ENCODE results near the gene IDUA.

Gene IDUA

DNA sequence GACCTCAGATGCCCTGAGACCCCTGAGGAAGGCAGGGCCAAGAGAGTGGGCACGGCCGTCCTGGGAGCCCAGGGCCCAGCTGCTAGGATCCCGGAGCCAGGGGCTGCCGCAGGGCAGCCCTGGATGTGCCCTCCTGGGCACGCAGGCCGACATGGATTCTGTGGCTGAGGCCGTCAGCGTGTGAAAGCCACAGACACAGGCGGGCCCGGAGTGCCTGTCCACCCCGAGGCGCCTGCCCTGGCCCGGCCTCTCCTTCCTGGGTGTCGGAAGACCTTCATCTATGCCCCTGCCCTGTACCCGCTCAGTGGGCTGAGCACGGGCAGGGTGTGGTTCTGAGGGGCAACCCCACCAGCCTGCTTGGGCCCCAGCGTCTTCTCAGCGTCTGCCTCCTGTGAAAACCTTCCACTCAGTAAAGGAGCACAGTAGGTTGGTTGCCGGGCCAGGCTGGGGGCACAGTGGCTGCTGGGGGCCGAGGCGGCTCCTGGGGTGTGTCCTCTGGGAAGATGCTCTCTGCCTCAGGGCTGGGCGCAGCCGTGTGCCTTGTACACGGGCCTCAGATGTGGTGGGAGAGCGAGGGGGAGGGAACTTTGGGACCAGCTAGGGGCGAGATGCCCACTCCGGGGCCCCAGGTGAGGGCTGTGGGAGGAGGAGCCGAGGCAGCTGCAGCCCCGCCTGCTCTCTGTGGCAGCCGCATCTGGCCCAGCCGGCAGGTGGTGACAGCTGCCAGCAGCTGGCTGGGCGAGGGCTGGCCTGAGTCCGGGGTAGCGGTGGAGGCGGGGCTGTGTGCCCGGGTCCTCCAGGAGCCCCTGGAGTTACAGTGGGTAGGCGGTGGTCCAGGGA, 45.3 kb downstream of the IDUA start:
- no peak for DNase-seq (ENCODE audit: low spot score)

DNA sequence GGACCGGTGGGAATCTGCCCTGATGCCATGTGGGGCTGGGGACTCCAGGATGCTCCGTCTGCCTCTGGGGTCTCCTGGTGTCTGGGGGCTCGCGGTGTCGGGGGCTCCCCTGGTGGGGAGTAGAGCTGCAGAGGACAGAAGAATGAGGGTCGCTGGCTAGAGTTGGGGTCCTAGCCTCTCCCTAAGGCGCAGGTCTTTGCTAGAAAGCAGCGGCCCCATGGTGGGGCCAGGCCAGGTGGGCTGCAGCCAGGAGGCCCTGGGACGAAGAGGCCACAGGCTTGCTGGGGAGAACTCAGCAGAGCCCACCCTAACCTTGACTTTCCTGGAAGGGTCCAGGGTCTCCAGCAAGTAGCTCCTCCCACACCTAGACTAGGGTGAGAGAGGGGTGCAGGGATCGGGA, 46.0 kb downstream of the IDUA start:
- no peak for DNase-seq (ENCODE audit: low spot score)

DNA sequence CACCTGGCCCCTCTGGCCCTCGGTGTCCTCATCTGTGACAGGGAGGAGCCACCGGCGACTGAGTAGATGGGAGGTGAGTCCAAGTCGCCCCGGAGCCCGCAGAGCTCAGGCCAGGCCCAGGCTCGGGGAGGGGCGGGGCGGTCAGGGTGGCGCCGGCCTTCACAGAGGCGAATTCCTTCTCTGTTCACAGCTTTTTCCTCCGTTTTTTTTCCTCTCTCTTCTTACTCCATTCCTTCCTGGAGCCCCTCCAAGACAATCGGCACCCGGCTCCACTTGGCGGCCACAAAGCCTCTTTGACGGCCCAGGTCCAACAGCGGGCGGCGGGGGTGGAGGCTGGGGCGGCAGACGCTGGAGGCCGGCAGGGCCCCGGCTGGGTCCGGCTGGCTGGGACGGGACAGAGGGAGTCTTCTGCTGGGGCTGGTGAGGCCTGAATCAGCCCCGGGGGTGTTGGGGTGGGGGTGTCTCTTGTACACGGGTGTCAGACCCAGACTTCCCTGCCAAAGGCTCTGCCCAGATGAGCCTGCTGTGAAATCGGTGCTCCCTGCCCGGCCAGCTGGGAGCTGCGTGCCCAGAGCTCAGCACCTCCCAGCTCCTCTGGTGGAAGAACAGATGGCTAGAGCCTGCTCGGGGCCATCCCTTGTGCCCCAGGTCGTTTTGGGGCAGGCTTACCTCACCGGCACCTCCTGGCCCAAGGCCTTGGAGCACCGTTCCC, 47.2 kb downstream of the IDUA start:
- DNase-seq (ENCODE audit: low spot score) = no peak

DNA sequence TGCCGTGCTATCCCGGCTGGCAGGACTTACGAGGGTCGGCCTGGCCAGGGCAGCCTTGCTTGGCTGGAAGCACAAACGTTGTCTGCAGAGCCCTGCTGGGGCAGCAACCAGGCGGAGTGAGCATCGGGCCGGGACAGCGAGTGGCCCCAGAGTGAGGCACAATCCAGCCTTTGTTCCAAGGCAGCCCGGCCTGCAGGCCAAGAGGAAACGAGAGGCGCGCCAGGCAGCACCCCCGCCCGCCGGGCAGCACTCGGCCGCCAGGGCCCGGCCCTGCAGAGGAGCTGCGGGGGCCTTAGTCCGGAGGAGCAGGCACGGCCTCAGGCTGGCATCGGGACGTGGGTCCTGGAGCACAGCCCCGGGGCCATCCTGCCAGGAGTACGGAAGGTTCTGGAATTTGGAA, 48.7 kb downstream of the IDUA start:
- no peak for DNase-seq (ENCODE audit: low spot score)

DNA sequence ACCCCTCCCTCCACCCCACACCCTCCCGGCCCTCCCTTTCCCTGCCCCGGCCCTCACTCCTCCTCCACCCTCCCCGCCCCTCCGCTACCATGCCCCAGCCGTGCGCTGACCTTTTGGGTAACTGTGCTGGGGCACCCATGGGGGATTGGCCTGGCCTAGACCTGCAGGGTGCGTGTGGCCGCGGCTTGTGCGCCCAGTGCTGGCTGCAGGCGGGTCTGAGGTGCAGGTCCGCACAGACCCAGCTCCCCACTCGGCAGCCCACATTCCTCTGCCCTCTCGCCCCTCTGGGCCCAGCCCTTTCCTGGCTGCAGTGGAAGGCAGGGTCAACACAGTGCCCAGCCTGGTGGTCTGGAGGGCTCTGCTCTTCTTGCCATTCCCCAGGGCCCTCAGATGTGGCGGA, 49.3 kb downstream of the IDUA start:
- no peak for DNase-seq (ENCODE audit: low spot score)

DNA sequence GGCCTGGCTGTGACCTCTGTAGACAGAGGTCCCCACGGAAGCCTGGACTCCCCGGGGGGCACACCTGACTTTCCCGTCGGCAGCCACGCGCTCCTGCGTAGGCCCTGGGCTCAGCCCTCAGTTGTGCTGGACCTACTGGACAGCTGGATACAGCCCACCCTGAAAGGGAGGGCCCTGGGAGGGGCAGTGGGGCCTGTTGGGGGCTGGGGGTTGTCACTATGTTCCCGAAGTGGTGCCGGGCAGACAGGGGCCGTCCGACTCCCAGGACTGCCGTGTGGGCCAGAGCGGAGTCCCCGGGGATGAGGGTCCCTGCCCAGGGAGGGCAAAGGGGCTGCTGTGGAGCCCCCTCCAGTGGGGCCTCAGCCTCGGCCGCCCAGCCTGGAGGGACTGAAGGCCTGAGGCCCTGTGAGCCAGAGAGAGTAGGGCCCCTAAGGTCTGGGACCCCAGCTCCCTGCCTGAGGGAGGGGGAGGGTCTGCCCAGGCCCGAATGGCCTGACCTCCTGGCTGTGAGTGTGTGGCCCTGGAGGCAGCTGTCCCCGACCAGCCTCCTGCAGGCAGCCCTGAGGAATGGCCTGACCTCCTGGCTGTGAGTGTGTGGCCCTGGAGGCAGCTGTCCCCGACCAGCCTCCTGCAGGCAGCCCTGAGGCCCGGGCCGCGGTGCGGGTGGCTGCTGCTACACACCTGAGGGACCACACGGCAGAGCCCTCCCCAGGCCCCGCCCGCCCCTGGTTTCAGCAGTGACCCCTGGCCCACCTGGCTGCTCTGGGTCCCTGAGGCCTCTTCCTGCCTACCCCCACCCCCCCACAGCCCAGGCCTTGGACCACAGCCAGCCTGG, 50.3 kb downstream of the IDUA start:
- DNase-seq (ENCODE audit: low spot score) = no peak

DNA sequence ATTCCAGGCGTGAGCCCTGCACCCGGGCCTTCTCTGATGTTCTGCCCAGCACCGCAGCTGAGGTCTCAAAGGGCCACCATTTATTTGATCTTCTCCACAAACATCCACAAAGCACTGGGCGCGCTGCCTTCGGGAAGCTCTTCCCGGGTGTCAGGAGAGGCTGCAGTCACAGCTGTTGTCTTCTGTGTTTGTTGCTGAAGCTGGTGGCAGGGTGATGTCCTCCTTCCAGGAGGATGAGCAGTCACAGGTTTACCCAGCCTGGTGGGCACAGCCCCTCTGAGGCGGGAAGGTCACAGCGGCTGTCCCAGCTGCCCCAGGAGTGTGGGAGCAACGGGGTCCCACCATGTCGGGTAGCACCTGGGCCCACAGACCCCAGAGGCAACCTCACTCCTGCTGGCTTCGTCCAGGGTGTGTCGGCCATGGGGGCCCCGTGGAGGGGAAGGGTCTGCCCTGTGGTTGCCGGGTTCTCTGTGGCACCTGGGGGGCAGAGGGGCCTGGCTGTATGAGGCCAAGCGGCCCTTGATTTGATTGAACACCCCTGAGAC, 52.2 kb downstream of the IDUA start:
- no peak for DNase-seq (ENCODE audit: low spot score)

DNA sequence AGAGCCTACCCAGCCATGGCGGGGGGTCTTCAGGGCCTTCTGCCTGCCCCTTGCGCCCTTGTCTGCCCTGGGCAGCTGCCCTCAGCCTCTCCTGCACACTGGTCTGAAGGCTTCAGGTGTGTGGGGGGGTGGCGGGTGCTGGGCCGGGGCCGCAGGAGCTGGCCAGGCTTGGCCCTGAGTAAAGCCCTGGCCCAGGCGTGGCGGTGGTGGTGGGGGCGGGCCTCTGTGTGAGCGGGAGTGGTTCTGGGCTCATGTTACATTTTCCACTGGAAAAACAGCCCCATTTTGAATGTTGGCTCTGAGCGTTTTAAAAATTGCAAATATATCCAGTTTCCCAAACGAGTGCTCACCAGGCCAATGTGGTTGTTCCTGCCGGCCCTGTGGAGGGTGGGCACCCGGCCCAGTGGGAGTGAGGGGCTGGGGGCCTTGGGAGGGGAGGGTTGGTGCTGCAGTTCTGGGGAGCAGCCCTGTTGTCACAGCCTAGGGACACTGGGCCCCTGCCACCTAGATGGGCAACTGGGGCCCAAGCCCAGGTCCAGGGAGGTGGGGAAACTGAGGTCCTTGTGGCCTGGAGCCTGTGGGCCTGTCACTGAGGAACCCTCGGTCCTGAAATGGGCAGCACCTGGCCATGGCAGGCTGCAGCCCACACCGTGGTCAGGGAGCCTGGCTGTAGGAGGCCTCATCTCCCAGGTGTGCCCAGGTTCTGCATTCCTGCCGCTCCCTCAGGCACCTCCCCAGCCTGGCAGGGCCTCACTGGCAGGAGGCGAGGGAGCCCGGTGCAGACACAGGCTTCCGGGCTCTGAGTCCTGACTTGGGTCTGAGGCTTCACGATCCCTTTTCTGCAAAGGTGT, 52.9 kb downstream of the IDUA start:
- DNase-seq (ENCODE audit: low spot score) = no peak

DNA sequence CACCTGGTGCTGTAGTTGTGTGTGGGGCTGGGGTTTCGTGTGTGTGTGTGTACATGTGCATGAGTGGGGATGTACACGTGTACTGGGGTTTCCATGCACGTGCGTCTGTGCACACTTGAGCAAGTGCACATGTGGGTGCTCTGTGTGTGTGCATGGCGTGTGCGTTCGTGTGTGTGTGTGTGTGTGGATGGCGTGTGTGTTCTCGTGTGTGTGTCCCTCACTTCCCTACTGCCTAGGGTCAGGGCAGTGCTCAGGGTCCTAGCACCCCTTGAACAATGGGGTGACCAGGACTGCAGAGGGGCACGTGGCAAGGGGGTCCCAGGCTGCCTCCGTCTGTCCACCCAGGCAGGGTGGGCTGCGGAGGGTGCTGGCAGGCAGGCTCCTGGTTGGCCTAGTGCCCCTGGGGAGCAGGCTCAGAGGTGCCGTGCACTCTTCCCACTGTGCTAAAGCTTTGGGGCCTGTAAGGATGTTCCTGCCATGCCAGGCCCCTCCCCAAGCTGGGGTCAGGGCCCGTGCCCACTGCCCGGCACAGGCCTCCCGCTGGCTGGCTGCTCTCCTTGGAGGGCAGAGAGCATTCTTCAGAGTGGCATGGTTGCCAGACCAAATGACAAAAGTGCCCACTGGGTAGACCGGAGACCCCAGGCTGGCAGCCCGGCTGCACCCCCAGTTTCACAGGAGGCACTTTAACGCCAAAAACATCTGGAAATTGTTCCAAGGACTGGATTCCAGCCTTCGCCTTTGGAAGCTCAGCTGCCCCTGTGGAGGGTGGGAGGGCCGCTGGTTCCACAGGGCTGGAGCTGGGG, 53.7 kb downstream of the IDUA start:
- DNase-seq (ENCODE audit: low spot score) = no peak

DNA sequence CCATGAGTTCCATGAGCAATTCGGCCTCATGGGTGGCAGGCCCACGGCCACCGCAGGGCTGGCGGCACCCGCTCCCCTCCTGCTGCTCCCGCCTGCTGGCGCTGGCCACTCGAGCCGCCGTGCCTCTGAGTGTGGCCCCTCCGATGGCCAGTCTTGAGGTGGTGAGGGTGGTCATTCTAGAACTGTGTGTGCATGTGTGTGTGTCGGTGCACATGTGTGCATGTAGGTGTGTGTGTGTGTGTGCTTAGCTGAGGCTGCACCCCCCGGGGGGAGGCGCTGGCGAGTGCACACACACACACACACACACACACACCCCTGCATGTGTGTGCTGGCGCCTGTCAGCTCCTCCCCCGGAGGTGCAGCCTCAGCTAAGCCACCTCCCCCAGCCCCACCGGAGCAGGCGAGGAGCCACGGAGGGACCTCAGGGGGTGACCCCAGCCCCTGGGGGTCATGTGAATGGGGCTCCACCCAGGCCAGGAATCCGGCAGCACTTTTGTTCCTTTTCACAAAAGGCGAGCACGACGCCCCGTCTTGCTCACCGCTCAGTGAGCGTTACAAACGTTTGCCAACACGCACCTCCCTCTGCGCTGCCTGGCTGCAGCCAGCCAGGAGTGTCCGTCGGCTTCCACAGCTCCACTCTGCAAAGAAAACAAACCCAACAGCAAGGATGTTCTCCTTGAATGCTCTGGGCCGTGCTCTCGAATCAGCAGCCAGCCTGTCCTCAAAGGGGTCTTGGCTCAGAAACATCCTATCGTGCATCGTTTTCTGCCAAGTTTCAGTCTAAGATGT, 54.5 kb downstream of the IDUA start:
- no peak for DNase-seq (ENCODE audit: low spot score)

DNA sequence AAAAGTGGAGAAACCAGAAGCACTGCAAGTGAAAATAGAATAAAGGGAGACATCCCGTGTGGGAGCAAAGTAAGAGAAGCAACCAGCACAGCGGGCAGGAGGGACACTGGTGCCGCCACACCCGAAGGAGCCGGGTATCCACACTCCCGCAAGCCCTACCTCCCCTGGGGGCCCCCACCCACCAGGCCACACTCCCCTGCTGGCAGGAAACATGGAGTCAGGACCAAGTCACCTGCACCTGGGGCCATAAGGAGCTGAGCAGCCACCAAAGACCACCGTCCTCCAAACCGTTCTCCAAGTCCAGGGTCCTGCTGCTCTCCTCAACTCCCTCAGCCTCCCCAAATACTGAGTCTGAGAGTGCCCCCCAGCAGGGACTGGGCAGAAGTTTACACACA, 55.1 kb downstream of the IDUA start:
- DNase-seq (ENCODE audit: low spot score) = no peak

DNA sequence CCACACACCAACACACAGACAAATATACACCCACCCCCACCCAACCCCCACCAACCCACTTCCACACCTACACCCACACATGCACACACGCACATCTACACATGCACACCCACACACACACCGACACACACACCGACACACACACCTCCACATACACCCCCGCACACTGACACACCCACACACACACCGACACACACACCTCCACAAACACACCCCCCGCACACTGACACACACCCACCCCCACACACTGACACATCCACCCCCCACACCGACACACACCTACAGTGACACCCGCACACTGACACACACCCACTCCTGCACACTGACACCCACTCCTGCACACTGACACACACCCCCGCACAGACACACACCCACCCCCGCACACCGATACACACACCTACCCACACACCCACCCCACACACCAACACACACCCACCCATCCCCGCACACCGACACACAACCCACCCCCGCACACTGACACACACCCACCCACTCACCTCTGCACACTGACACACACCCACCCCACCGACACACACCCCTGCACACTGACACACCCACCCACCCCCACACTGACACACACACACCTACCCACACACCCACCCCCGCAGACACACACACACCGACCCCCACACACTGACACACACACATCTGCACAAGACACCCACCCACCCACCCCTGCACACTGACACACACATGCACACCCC, 55.7 kb downstream of the IDUA start:
- DNase-seq (ENCODE audit: low spot score) = no peak

DNA sequence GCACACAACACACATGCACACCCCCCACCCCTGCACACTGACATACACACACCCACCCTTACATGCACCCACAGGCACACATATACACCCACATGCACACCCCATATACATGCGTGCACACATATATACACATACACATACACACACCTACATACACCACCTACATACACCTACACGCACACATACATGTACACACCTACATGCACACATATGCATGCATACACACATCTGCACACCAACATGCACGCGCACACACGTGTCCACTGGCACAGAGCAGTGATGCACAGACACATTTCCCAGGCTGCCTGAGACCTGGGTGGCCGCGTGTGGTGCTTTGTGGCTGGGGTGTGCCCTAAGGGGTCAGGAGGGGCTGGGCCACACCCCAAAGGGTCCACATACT, 56.3 kb downstream of the IDUA start:
- no peak for DNase-seq (ENCODE audit: low spot score)

DNA sequence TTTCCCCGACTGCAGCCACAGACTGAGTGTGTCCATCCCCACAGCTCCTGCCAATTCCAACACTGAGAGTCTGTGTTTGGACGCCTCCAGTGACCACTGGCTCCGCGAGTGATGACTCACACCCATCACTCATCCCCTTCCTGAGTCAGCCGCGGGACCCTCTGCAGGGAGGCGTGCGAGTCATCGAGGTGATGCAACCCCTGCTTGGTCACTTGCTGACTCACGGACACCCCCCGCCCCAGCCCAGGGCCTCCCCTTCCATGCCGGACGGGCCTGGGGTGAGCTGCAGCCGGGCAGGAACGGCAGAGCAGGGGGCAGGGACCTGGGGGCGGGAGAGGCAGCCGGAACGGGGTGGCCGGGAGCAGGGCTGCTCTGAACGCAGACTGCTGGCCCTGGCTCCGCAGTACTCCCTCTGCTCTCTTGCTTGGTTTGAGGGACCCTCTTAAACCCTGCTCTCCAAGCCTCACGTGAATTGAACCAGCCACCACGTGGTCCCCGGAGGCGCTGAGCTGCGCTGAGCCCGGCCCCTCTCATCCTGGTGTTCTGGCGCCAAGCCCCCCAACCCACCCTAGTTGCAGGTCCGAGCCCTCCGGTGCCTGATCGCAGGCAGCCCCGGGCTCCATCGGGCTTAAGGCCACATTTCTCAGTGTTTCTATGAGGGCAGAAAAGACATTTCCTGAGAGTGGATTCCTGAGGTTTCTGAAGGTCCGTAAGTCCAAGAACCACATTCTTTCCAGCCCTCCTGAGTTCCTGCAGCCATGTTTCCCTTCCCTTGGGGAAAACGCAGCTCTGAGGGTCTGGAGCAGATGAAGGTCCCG, 57.0 kb downstream of the IDUA start:
- DNase-seq (ENCODE audit: low spot score) = no peak

DNA sequence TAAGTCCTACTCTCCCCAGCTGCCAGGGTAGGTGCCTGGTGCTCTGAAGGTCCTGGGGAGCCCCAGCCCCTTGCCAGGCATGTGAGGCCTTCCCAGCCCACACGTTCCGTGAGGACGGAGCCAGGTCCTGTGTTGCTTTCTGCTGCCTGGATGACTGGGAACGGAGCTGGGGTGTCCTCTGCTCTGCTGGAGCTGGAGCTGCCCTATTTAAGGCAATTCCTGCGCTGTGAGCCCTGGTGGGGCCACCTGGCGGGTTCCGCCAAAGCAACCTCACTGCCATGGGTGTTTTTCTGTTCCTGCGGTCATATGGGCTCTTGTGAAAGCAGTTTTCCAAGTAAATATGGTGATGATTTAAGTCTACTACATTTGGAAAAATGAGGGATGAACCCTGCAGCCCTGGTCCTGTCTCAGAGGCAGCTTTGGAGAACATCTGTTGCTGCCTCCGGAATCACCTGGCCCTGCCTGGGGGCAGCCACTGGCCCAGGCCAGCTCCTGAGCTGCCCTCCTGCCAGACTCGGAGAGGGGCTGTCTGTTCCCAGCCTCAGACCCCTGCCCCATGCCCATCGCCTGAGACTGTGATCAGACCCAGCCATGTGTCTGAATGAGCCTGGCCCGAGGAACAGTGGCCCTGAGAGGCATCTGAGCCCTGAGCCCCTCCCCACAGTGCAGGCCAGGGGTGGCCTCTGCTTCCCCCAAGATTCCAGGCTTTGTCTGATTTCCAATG, 57.8 kb downstream of the IDUA start:
- DNase-seq (ENCODE audit: low spot score) = no peak

DNA sequence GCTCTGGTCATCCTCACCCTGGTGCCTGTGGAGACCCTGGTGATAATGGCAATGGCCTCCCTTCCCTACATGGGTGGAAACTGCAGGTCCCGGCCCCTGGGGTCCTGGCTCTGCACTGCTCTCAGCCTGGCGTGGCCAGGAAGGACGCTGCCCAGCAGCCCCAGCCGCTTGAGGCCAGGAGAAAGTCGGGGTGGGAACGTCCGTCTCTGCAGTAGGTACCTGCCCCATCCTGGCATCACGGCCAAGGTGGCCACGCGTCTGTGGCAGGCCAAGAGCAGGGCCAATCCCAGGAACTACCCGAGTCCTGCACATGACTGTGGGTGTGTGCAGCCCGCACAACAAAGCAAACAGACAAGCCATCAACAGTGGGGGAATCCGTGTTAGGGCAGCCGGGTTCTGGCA, 58.4 kb downstream of the IDUA start:
- no peak for DNase-seq (ENCODE audit: low spot score)

DNA sequence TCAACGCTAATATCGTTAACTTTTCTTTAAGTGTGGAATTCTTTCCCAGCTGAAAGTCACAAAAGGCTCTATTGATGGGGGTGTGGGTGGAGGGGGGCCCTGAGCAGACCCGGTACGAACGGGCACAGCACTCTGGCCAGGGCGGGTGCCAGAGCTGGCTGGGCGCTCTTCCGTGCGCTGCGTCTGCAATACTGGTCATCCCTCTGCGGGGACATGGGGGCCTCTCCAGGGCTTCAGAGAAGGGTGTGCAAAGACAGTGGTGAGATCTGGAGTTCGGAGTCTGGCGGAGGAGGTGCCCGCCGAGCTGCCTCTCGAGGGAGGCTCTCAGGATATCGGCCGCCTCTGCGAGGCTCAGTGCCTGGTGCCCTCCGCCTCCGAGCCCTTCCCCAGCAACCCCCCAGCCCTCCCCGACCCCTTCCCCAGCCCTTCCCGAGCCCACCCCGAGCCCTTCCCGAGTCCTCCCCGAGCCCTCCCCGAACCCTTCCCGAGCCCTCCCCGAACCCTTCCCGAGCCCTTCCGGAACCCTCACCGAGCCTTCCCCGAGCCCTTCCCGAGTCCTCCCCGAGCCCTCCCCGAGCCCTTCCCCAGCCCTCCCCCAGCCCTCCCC, 58.9 kb downstream of the IDUA start:
- no peak for DNase-seq (ENCODE audit: low spot score)
